ENCODE measurements around the gene TRAF2.
A peak's percentile ranks its signal among the peaks of the same experiment; 100 is the strongest.

Gene TRAF2

DNA sequence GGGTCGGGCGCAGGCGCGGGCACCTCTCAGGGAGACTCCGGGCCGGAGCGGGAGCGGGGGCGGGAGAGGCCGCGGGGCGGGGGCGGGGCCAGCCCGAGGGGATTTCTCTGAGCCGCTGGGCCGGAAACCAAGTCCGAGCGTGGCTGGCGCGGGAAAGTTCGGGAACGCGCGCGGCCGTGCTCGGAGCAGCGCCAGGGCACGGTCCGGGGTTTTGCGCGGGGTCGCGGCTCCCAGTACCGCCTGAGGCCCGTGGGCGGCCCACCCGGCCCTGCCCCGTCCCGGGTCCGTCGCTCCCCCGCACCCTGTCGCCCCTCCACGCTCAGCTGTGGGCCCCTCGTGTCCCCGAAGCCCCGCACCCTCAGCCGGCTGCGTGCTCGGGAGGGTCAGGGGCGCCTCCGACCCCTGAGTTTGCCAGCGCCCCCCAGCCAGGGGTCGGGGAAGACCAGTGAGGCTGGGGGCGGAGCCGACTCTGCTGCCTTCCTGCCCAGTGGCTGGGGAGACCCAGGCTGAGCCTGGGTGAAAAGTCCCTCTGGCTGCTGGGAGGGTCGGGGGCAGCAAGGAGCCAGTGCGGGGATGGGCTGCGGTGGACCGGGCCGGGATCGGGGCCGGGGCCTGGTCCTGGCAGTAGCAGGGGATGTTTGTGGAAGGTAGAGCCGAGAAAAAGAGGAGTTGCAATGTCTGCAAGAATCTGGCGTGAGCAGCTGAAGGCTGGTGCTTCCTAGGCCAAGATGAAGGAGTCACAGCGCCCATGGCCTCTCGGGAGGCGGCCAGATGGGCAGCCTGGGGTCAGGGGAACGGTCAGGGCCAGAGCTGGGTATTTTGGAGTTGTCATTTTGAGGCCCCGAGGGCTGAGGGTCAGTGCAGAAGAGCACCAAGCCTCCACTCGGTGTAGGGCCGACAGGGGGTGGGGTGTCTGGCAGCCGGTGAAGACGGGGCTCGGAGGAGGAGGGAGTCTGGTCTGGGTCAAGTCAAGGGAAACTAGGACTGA, 588 bp downstream of the TRAF2 start:
- ATAC-seq = peak; percentile 14 to 18

DNA sequence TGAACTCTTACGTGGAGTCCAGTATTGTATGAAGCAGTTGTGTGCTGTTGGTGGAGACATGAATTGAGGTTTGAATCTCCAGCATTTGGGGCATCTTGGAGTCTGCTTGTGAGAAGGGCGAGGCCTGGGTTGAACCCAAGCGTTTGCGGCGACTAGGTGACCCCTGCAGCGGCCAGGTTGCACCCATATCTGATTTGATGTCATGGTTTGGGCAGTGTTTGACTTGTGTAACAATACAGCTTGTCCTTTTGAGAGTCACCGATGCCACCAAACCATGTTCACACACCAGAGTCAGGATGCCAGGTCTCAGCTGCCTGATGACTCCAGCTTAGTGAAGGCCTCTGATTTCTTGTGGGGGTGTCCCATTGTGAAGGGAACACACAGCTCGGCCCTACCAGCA, 2.1 kb downstream of the TRAF2 start:
- no peak for ATAC-seq

DNA sequence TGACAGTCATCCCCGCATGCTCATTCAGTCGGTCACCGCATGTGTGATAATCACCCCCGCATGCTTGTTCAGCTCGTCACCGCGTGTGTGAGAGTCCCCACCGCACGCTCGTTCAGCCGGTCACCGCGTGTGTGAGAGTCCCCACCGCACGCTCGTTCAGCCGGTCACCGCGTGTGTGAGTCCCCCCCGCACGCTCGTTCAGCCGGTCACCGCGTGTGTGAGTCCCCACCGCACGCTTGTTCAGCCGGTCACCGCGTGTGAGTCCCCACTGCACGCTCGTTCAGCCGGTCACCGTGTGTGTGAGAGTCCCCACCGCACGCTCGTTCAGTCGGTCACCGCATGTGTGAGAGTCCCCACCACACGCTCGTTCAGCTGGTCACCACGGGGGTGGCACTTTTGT, 3.5 kb downstream of the TRAF2 start:
- no peak for ATAC-seq

DNA sequence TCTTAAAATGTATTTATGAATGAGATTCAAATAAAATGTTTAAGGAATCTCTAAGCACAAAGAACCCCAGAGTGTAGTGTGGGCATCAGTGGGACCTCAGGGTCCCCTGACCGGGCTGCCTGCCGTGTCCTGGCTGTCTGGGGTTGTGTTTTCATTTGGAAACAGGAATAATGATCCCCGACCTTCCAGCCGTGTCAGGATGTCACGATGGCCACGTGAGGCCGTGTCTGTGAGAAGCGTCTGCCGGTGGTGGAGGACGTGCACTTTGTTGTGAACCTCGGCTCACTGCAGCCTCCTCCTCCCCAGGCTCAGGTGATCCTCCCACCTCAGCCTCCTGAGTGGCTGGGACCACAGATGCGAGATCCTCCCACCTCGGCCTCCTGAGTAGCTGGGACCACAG, 4.3 kb downstream of the TRAF2 start:
- no peak for ATAC-seq

DNA sequence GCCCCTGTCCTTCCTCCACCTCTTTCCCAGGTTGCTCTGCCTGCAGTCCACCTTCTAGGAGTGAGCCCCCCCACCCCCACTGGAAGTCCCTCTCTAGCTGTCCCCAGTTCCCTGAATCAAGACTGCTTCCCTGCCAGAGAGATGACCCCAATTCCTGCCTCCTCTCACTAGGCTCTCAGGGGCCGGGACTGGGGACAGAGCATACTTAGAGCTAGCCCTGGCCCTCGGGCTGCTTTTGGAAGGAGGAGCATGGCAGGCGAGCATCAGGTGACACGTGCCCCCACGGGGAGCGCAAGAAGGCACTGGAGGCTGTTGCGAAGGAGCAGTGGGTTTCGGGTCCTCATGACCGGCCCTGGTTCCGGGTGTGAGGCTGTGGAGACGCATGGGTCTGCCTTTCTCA, 9.7 kb downstream of the TRAF2 start:
- ATAC-seq = no peak

DNA sequence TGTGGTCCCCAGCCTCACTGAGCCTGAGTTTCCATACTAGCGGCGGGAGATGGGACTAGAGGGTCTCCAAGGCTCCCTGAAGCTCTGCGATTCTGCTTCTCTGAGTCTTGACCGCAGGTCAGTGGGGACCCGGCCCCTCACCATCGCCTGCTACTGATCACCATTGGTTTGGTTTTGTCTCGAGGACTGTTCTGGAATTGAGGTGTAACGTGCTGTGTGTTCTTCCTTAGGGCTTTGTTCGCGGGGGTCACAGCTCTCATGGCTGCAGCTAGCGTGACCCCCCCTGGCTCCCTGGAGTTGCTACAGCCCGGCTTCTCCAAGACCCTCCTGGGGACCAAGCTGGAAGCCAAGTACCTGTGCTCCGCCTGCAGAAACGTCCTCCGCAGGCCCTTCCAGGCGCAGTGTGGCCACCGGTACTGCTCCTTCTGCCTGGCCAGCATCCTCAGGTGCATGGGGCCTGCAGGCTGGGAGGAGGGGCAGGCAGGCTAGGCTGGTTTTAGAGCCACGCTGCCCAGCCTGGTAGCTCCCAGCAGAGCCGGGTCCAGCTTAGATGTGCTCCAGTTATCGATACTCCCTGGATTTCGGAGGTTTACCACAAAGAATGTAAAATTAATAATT, 12.3 kb downstream of the TRAF2 start:
- no peak for ATAC-seq

DNA sequence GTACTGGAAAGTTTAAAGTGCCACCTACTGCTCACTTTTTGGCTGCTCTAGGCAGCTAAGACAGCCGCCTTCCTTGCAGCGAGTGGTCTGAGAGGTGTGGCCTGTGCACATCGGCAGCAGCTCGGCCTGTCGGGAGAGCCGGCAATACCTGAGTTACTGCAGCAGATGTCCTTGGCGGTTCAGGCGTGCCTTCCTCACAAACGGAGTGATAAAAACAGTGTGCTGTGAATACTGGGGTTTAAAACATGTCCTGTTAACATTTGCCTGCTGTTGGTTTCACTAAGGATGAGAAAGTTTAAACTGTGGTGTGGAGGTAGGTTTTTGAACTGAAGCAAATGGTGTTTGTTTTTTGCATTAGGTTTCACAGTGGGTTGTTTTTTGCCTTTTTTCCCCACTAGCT, 12.9 kb downstream of the TRAF2 start:
- no peak for ATAC-seq

DNA sequence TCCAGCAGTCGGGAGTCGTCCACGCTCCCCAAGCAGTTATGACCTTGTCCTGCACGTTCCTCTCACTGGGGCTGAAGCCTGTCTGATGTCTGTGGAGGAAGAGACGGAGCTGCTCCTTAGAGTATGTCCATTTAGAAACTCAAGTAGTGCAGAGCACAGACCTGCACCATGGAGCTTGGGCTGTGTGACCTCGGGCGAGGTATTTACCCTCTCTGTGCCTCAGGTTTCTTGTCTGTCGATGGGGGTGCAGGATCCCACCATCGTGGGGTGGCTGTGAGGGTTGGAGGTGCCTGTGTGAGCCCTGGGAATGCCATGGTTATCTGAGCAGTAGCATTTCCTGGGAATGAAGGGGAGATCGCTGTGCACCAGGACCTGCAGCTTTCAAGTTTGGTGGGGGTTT, 14.2 kb downstream of the TRAF2 start:
- no peak for ATAC-seq

DNA sequence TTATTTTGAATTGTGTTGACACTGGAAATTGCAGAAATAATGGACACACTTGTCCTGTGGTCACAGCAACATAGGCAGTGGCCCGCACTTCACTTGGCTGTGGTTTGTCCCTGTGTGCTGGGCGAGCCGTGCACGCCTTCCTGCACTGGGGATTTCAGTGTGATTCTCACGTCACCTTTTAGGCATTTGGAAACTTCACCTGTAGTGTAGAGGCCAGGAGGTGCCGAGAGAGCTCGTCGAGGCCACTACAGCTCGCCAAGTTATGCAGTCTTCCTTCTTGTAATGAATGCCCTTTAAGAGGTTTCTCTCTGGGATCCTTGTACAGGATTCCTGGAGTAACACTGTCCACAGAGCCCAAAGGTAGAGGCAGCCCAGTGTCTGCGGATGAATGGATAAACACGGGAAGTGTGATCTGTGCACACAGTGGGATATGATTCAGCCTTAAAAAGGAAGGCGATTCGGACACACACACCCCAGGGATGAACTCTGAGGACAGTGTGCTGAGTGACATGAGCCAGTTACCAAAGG, 14.7 kb downstream of the TRAF2 start:
- ATAC-seq = no peak

DNA sequence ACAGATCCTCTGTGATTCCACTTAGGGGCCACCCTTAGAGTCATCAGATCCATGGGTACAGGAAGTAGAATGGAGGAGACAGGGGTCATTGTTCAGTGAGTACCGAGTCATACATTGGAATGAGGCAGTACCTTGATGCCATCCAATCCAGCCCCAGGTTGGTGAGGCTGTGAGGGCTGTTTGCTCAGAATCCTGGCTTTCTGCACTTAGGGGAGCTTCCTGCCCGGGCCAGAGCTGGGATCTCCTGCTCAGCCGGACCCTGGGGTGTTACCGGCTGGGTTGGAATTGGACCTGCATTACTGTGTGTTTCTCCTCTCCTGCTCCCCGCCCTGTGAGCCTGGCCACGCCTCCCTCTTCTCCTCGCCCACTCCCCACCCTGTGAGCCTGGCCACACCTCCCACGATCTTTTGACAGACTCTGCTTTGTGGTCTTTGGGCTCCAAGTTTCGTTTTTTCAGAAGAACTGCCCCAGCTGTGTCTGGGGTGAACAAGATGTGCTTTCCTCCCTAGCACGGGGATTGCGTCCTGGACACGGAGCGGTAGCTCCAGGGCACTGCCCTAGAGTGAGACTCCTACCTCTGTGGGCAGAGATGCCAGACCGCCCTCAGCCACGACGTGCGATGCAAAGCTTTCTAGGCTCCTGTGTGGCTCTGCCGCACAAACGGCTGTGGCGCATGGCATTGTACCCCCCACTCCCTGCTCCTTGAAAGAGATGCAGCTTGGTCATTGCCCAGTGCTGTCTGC, 15.4 kb downstream of the TRAF2 start:
- peak; percentile 68 to 73 for ATAC-seq

DNA sequence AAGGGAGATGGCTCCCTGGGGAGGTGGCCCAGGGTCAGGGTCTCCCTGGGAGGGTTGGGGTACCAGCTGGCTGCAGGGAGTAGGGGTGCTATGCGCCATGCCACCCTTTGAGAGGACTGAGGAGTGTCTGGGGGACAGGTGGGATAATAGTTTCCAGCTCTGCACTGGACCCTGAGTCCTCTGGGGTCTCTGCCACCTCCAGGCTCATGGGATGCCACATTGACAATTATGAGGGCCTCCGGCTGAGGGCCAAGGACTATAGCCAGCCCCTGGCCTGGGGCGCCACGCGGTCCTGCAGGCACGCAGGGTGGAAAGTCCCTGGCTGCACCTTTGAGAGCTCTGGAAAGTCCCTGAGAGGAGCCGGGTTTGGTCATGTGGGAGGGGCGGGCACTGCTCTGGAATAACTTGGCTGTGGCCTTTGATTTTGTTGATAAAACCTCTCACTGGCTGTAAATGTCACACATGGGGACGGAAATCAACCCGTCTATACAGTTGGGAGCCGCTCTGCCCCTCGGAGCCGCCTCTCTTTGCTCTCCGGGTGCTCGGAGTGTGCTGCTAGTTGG, 16.0 kb downstream of the TRAF2 start:
- peak; percentile 88 to 89 for ATAC-seq

DNA sequence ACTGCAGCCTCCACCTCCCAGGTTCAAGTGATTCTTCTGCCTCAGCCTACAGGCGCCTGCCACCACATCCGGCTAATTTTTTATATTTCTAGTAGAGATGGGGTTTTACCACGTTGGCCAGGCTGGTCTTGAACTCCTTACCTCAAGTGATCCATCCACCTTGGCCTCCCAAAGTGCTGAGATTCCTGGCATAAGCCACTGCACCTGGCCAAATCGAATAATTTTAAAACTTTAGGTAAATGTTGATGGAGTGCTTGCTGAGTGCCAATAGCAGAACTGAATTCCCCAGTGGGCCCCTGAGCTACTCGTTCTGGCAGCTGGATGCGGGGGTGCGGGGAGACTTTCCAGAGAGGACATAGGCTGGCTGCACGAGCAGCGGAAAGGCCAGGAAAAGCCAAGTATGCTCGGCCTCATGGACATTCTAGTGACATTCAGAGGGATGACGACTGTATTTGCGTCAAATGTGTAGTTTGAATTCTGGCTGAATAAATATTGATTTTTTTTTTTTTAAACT, 16.8 kb downstream of the TRAF2 start:
- ATAC-seq = no peak

DNA sequence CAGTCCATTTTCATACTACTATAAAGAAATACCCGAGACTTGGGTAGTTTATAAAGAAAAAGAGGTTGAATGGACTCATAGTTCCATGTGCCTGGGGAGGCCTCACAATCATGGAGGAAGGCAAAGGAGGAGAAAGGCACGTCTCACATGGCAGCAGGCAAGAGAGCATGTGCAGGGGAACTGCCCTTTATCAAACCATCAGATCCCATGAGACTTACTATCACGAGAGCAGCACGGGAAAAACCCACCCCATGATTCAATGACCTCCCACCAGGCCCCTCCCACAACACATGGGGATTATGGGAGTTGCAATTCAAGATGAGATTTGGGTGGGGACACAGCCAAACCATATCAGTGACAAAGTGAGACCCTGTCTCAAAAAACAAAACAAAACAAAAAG, 19.9 kb downstream of the TRAF2 start:
- ATAC-seq = no peak

DNA sequence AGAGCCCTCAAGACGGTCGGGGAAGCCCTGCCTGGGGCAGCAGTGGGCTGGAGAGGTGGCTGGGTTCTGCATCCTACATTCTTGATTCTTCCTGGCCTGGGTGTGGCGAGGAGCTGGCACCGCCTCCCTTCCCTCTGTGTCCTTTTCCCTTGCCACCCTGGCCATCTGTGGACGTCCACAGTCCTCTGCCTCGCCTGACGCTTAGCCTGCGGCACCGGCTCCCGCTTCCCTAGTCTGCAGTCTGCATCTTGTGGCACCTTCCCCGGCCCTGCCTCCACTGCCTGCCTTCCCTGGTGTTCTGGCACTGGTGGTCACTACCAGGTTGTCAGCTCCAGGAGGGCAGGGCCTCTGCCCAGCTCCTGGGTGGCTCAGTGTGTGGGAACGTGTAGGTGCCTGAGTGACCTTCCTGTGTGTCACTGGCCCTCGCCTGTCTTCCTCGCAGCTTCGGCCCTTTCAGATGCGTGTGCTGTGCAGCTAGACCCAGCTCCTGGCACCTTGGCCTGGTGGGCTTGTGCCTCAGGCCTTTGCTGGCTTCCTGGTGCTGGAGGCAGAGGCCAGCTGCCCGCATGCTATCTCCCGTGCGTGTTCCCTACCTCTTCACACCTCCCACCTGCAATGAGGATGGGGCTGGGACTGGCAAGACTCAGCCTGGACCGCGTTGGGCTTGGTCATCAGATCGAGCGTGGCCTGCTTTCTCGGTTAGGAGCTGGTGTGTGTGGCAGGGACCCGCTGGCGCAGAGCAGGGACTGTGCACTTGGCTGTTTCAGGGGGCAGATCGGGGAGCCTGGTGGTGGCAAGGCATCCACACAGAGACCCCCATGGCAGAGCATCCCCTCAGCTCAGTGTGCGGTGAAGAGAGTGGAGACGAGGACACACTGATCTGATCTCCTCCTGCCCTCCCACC, 20.9 kb downstream of the TRAF2 start:
- no peak for ATAC-seq

DNA sequence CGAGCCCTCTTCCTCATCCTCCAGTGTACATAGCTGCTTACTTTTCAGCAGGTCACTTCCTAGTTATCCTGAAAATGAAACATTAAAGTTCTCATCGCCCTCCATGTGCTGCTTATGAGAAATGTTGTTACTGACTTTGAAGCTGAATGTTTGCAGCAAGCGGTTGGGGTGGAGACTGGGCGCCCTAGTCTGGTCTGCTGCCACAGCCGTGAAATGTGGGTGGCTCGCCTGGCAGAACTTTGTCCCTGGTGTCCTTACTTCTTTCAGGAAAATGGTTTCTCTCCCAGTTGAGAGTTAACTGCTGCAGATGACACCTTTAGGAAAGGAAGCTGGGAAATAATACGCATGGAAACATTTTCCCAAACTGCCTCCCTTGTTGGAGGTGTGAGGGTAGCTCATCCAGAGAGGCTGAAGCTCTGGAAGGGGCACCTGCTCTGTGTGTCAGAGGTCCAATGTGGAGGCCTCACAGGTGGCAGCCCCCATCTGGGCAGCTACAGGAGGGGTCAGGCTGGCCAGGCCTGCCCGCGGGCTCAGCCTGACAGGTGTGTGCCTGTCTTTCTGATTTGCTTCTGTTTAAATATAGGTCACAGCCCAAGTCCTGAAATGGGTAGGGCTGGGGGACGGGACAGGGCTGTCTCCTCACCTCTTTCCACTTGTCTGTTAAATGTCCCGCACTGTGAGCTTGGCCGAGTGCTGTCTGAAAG, 24.0 kb downstream of the TRAF2 start:
- ATAC-seq = no peak

DNA sequence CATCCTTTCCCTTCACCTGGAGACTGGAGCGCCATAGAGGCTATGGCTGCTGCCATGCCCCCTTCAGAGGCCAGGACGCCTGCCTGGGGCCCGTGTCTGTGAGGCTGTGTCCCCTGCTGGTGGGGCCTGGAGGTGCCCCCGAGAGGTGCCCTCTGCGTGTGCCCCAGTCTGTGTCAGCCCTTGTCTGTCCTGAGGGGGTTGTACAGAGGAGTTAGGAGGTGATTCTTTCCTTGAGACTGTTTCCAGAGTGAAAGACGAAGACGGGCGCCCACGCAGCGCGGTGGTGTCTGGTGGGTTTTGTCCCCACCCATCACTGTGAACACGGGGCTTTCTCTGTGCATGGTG, 24.6 kb downstream of the TRAF2 start:
- ATAC-seq = no peak

DNA sequence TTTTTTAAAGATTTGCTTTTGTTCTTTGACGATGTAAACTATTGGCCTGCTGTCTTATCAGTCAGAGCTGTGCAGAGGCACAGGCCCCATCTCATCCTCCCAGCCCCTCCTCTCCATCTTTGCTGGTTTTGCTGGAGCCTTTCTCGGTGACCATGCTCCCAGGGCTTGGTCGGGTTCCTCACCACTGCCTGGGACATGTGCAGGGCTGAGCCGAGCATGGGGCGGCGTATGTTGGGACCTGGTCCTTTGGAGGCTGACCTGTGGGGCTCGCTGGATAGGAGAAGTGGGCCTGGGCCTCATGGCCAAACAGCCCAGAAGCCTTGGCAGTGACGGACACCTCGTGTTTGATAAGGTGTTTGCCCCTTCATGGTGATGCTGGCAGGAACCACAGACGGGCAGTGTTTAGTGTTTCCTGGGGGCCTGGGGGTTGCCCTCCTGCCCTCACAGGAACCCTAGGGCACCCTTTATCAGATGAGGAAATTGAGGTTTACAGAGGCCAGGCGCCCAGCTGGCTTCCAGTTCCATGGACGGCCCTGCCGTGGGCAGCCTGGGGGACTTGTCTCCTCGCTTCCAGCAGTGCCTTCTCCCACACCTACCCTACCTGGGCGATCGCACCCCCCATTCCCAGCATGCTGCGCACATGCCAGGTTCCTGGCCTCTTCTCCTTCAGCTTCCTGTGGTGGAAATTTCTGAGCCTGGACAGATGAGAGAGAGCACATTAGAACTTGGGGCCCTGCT, 27.6 kb downstream of the TRAF2 start:
- no peak for ATAC-seq

DNA sequence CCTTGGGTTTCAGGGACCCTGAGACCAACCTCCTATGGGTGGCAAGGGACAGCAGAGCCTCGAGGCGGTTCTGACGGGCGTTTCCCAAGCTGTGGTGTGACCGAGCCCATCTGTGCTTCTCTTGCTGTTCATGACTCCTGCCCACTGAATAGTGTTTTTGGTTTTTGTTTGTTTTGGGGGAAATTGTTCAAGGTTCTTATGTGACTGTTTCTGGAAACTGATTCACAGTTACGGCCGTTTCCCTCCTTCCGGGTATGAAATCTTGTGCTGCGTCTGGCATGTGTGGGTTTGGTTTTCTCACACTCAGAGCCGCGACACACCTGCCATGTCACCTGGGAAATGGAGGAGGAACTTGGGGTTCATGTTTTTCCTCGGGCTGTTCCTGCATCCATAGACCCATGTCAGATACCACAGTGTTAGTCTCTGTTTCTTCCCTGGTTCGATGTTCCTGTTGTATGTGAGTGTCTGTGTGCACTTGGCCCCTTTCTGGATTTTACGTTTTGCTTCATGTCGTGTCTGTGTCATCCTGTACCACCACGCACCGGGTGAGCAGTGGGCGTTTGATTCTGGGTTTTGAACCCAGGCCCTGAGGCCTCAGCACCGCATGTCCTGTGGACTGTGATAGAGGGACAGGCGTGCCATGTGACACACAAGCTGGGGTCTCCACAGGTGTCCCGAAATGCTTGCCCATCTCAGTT, 29.5 kb downstream of the TRAF2 start:
- ATAC-seq = no peak

DNA sequence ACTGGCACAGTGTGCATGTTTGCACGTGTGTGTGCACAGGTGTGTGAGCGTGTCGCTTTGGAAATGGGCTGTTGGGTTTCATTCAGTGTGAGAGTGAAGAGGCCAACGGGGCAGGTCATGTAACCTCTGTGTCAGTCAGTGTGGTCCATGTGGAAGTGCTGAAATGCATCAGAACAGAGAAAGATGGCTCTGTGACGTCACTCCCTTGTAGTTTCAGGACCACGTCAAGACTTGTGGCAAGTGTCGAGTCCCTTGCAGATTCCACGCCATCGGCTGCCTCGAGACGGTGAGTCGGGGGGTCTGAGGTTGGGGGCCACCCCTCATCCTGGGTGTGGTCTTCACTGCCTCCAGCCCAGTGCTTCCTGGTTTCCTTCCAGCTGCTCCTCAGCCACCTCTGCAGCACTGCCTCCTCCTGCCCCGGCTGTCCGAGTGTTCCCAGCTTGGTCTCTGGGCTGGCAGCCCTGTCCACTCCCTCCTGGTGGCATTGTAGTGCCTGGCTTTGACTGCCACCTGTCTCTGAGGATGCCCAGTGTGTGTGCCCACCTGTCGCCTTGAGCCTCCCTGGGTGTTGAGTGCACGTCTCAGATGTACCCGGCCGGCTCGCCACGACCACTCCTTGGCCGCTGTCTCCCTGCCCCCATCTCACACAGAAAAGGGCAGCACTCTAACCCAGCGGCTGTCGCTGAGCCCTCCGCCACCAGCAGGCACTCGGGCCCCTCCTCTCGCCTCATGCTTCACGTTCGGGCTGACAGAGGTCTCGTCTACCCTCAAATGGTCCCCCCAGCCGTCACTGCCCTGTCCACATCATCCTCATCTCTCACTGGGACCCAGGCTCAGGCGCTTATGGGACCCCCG, 30.2 kb downstream of the TRAF2 start:
- ATAC-seq = no peak
